HepG2 (cell line): Measurements from ENCODE around the gene RPS6KB2. TPM values are rescaled to one million over a fixed set of nuclear protein-coding genes. Genes with fewer than 3 reads are reported as not detected.

ENCODE experiments used
- ATF1 ChIP-seq: IDR thresholded peaks from 2 replicates; pipeline ENCODE4 v1.6.1; 2016; ENCODE audit warnings: mild to moderate bottlenecking, control low read depth
- FOSL2 ChIP-seq: sonication (generic); formaldehyde crosslinking; IDR thresholded peaks from 2 replicates; pipeline ENCODE4 v1.4.0; 2020; ENCODE audit warnings: missing genetic modification reagents
- FOXO1 ChIP-seq: sonication (generic); formaldehyde crosslinking; IDR thresholded peaks from 2 replicates; pipeline ENCODE4 v1.4.0; 2020; ENCODE audit warnings: missing genetic modification reagents
- GTF2F1 ChIP-seq: fragments of 150-350 bp; IDR thresholded peaks from 2 replicates; pipeline ENCODE4 v1.6.1; 2014; ENCODE audit warnings: low read length
- KDM1A ChIP-seq: IDR thresholded peaks from 2 replicates; pipeline ENCODE4 v1.6.1; 2016; ENCODE audit warnings: missing compliant biosample characterization
- KDM4B ChIP-seq: sonication (generic); formaldehyde crosslinking; IDR thresholded peaks from 2 replicates; pipeline ENCODE4 v1.4.0; 2020; ENCODE audit warnings: missing genetic modification reagents
- NFRKB ChIP-seq: fragments of 450-650 bp; IDR thresholded peaks from 2 replicates; pipeline ENCODE4 v1.6.1; 2017
- PITX1 ChIP-seq: sonication (generic); formaldehyde crosslinking; IDR thresholded peaks from 2 replicates; pipeline ENCODE4 v1.5.1; 2020; ENCODE audit warnings: mild to moderate bottlenecking, missing genetic modification reagents
- RAD21 ChIP-seq: fragments of 450-650 bp; formaldehyde crosslinking; IDR thresholded peaks from 2 replicates; pipeline ENCODE4 v1.5.0; 2020; ENCODE audit warnings: mild to moderate bottlenecking
- SATB2 ChIP-seq: sonication (generic); formaldehyde crosslinking; IDR thresholded peaks from 2 replicates; pipeline ENCODE4 v1.5.0; 2020; ENCODE audit warnings: missing genetic modification reagents
- SPEN ChIP-seq: sonication (generic); formaldehyde crosslinking; IDR thresholded peaks from 2 replicates; pipeline ENCODE4 v1.5.1; 2020; ENCODE audit warnings: low read depth, mild to moderate bottlenecking, missing genetic modification reagents
- TOPORS ChIP-seq: sonication (generic); formaldehyde crosslinking; IDR thresholded peaks from 2 replicates; pipeline ENCODE4 v1.8.0; 2023; ENCODE audit warnings: mild to moderate bottlenecking, missing genetic modification reagents
- ZFP62 ChIP-seq: sonication (generic); formaldehyde crosslinking; IDR thresholded peaks from 2 replicates; pipeline ENCODE4 v1.4.0; 2020; ENCODE audit warnings: missing genetic modification reagents
- ZNF335 ChIP-seq: sonication (generic); formaldehyde crosslinking; IDR thresholded peaks from 2 replicates; pipeline ENCODE4 v1.4.0; 2020; ENCODE audit warnings: missing genetic modification reagents
- ZNF430 ChIP-seq: sonication (generic); formaldehyde crosslinking; IDR thresholded peaks from 2 replicates; pipeline ENCODE4 v1.9.0; 2021; ENCODE audit warnings: mild to moderate bottlenecking, missing genetic modification reagents
- ZNF530 ChIP-seq: sonication (generic); formaldehyde crosslinking; IDR thresholded peaks from 2 replicates; pipeline ENCODE4 v1.5.0; 2020; ENCODE audit warnings: low read depth, mild to moderate bottlenecking, missing genetic modification reagents
- ZNF572 ChIP-seq: sonication (generic); formaldehyde crosslinking; IDR thresholded peaks from 2 replicates; pipeline ENCODE4 v1.5.1; 2020; ENCODE audit warnings: mild to moderate bottlenecking, missing genetic modification reagents
- ZNF7 ChIP-seq: IDR thresholded peaks from 2 replicates; pipeline ENCODE4 v1.6.1; 2016; ENCODE audit warnings: missing biosample characterization, missing genetic modification reagents
- polyA plus RNA-seq, 8 experiments: library from polyadenylated mRNA; depleted of rRNA in 3 of 8; stranded (reverse) in 7 of 8; unstranded in 1 of 8; fragments of >200 nt; fragmentation: Illumina TruSeq in 4 of 8; extraction: Trizol in 4 of 8; gene quantifications; 2 replicates each; pipeline versions ENCODE4 v1.2.1 to v1.2.3, GENCODE V29; 2011 to 2016; ENCODE audit warnings: low read depth in 4 of 8, missing spikeins in 1 of 8, mixed read lengths in 1 of 8; ENCODE audit not compliant: insufficient read depth in 1 of 8
- total RNA-seq, 5 experiments: library from RNA; depleted of rRNA; stranded (reverse); fragments of >200 nt; fragmentation: Illumina TruSeq; extraction: Trizol; gene quantifications; 2 replicates each; pipeline ENCODE4 v1.2.3, GENCODE V29; 2016; ENCODE audit warnings: low read depth in 1 of 5
- TF ChIP-seq, protein P1 (sequence below): sonication (generic); formaldehyde crosslinking; IDR thresholded peaks from 2 replicates; pipeline ENCODE4 v1.4.0; 2020; ENCODE audit warnings: missing genetic modification reagents
- TF ChIP-seq, protein P2 (sequence below): sonication (generic); formaldehyde crosslinking; IDR thresholded peaks from 2 replicates; pipeline ENCODE4 v1.4.0; 2020; ENCODE audit warnings: mild to moderate bottlenecking, low read depth, missing genetic modification reagents
- TF ChIP-seq, protein P3 (sequence below): IDR thresholded peaks from 2 replicates; pipeline ENCODE4 v1.6.1; 2016; ENCODE audit warnings: missing biosample characterization, missing genetic modification reagents, low read depth

The RPS6KB2 gene
- total and polyA plus RNA-seq, 2 of the 13 experiments (the other 11 are each of a cell fraction or from before 2014, with no cell fraction given) = 52.9 to 54.8 TPM

DNA sequence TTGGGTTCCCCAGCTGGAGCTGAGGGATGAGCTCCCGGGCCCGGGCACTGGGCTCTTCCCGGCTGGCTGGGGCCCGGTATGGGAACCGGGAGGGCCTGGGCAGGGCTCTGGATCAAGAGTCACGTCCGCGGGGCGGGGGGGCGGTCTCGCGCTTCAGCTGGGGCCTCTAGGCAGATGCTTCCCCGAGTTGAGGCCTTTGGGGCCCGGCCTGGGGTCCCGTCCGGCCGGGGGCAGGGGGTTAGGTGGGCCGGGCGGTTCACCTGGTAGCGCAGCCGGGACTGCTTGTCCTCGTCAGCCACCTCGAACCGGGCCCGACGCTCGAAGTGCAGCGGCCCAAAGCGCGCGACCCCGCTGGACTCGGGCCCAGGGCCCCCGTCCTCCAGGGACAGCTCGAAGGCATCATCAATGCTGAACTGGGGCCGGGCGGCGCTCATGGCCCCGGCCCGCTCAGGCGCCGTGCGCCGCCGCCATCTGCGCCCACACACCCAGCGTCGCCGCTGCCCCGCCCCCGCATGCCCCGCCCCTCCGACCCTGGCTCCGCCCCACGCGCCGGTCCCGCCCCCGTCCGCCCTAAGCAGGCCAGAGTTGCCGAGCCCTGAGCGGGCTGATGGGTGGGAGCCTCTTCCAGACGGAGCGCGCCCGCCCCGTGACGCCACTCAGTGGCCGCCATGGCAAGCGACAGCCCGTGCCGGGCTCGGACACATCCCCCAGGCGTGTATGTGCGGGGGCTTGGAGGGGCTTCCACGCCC lies 40.6 kb downstream of the RPS6KB2 start, which contains the start of gene TMEM134 (continued):
- TF ChIP-seq, protein P1, sequence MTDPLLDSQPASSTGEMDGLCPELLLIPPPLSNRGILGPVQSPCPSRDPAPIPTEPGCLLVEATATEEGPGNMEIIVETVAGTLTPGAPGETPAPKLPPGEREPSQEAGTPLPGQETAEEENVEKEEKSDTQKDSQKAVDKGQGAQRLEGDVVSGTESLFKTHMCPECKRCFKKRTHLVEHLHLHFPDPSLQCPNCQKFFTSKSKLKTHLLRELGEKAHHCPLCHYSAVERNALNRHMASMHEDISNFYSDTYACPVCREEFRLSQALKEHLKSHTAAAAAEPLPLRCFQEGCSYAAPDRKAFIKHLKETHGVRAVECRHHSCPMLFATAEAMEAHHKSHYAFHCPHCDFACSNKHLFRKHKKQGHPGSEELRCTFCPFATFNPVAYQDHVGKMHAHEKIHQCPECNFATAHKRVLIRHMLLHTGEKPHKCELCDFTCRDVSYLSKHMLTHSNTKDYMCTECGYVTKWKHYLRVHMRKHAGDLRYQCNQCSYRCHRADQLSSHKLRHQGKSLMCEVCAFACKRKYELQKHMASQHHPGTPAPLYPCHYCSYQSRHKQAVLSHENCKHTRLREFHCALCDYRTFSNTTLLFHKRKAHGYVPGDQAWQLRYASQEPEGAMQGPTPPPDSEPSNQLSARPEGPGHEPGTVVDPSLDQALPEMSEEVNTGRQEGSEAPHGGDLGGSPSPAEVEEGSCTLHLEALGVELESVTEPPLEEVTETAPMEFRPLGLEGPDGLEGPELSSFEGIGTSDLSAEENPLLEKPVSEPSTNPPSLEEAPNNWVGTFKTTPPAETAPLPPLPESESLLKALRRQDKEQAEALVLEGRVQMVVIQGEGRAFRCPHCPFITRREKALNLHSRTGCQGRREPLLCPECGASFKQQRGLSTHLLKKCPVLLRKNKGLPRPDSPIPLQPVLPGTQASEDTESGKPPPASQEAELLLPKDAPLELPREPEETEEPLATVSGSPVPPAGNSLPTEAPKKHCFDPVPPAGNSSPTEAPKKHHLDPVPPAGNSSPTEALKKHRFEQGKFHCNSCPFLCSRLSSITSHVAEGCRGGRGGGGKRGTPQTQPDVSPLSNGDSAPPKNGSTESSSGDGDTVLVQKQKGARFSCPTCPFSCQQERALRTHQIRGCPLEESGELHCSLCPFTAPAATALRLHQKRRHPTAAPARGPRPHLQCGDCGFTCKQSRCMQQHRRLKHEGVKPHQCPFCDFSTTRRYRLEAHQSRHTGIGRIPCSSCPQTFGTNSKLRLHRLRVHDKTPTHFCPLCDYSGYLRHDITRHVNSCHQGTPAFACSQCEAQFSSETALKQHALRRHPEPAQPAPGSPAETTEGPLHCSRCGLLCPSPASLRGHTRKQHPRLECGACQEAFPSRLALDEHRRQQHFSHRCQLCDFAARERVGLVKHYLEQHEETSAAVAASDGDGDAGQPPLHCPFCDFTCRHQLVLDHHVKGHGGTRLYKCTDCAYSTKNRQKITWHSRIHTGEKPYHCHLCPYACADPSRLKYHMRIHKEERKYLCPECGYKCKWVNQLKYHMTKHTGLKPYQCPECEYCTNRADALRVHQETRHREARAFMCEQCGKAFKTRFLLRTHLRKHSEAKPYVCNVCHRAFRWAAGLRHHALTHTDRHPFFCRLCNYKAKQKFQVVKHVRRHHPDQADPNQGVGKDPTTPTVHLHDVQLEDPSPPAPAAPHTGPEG (CRISPR knock-in tag) = peak; percentile 62; the same call in 1 of the 2 replicates
- TF ChIP-seq ZNF430 (CRISPR knock-in tag) (peak; percentile 68), GTF2F1 (0 out of 2 replicates have a peak, but pooled peaks have one; percentile 42), ZNF7 (CRISPR knock-in tag) (no peak), ATF1 (CRISPR knock-in tag) (no peak), PITX1 (0 out of 2 replicates have a peak, but pooled peaks have one; percentile 10), KDM4B (CRISPR knock-in tag) (no peak), RAD21 (peak; percentile 89), ZFP62 (CRISPR knock-in tag) (no peak), ZNF335 (CRISPR knock-in tag) (0 out of 2 replicates have a peak, but pooled peaks have one; percentile 22), FOXO1 (CRISPR knock-in tag) (no peak), SPEN (CRISPR knock-in tag) (peak; percentile 58; the same call in 1 of the 2 replicates), ZNF530 (no peak), NFRKB (no peak), FOSL2 (CRISPR knock-in tag) (peak; percentile 38), TOPORS (CRISPR knock-in tag) (no peak; the same call in 1 of the 2 replicates), SATB2 (CRISPR knock-in tag) (0 out of 2 replicates have a peak, but pooled peaks have one; percentile 31), ZNF572 (CRISPR knock-in tag) (0 out of 2 replicates have a peak, but pooled peaks have one; percentile 55), KDM1A (CRISPR knock-in tag) (no peak)
- TF ChIP-seq, protein P2, sequence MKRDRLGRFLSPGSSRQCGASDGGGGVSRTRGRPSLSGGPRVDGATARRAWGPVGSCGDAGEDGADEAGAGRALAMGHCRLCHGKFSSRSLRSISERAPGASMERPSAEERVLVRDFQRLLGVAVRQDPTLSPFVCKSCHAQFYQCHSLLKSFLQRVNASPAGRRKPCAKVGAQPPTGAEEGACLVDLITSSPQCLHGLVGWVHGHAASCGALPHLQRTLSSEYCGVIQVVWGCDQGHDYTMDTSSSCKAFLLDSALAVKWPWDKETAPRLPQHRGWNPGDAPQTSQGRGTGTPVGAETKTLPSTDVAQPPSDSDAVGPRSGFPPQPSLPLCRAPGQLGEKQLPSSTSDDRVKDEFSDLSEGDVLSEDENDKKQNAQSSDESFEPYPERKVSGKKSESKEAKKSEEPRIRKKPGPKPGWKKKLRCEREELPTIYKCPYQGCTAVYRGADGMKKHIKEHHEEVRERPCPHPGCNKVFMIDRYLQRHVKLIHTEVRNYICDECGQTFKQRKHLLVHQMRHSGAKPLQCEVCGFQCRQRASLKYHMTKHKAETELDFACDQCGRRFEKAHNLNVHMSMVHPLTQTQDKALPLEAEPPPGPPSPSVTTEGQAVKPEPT (CRISPR knock-in tag) = no peak
- TF ChIP-seq, protein P3, sequence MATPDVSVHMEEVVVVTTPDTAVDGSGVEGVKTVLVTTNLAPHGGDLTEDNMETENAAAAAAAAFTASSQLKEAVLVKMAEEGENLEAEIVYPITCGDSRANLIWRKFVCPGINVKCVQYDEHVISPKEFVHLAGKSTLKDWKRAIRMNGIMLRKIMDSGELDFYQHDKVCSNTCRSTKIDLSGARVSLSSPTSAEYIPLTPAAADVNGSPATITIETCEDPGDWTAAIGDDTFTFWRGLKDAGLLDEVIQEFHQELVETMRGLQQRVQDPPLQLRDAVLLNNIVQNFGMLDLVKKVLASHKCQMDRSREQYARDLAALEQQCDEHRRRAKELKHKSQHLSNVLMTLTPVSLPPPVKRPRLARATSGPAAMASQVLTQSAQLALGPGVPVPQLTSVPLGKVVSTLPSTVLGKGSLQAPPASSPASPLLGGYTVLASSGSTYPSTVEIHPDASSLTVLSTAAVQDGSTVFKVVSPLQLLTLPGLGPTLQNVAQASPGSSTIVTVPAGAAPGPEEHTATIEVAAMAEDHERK (CRISPR knock-in tag) = peak; percentile 63
